Neural cell (in vitro differentiated cells): ENCODE results near the gene NUDCD2. TPM values are rescaled to one million over a fixed set of nuclear protein-coding genes. Genes with fewer than 3 reads are reported as not detected.

Experiments used
- H2AFZ ChIP-seq: fragments of 200-600, 300-800 bp; sonication (generic), shearing (Covaris generic); 2 replicates; pipeline ENCODE4 v1.6.0; 2014; ENCODE audit warnings: low read depth, mild to moderate bottlenecking, antibody characterized with exemption, low read length, moderate library complexity
- H3F3A ChIP-seq: fragments of 200-600 bp; shearing (Covaris generic); 2 replicates; pipeline ENCODE4 v1.6.1; 2016; ENCODE audit warnings: mild to moderate bottlenecking, moderate library complexity, mixed read lengths, antibody characterized with exemption, low read length; ENCODE audit not compliant: insufficient read depth, poor library complexity, severe bottlenecking
- H3K27ac ChIP-seq: fragments of 200-600, 300-800 bp; sonication (generic), shearing (Covaris generic); 2 replicates; pipeline ENCODE4 v1.5.1; 2014; ENCODE audit warnings: mild to moderate bottlenecking, low read length, moderate library complexity
- H3K27me3 ChIP-seq: fragments of 300-800, 200-600 bp; sonication (generic), shearing (Covaris generic); 2 replicates; pipeline ENCODE4 v1.6.0; 2014; ENCODE audit warnings: mild to moderate bottlenecking, low read depth, low read length, moderate library complexity; ENCODE audit not compliant: insufficient read depth
- H3K36me3 ChIP-seq: fragments of 300-800, 200-600 bp; sonication (generic), shearing (Covaris generic); 2 replicates; pipeline ENCODE4 v1.5.1; 2014; ENCODE audit warnings: mild to moderate bottlenecking, antibody characterized with exemption, low read length, moderate library complexity; ENCODE audit not compliant: insufficient read depth
- H3K4me2 ChIP-seq: fragments of 300-800, 200-600 bp; sonication (generic), shearing (Covaris generic); 2 replicates; pipeline ENCODE4 v1.6.0; 2014; ENCODE audit warnings: mild to moderate bottlenecking, low read length
- H3K4me3 ChIP-seq: fragments of 300-800, 200-600 bp; sonication (generic), shearing (Covaris generic); 2 replicates; pipeline ENCODE4 v1.5.1; 2014; ENCODE audit warnings: mild to moderate bottlenecking, low read length, moderate library complexity
- H3K79me2 ChIP-seq: fragments of 200-600 bp; shearing (Covaris generic); replicated peaks from 2 replicates; pipeline ENCODE4 v1.6.0; 2014; ENCODE audit warnings: mild to moderate bottlenecking, low read length, moderate library complexity; ENCODE audit not compliant: insufficient read depth
- H3K9ac ChIP-seq: fragments of 300-800, 200-600 bp; sonication (generic), shearing (Covaris generic); 2 replicates; pipeline ENCODE4 v1.6.1; 2016; ENCODE audit warnings: mild to moderate bottlenecking, low read length, mixed read lengths
- H3K9me2 ChIP-seq: fragments of 200-600 bp; shearing (Covaris generic); 2 replicates; pipeline ENCODE4 v1.6.1; 2016; ENCODE audit warnings: mild to moderate bottlenecking, low read length, mixed read lengths; ENCODE audit not compliant: insufficient read depth
- H3K9me3 ChIP-seq: fragments of 200-600, 300-800 bp; sonication (generic), shearing (Covaris generic); 2 replicates; pipeline ENCODE4 v1.6.1; 2016; ENCODE audit warnings: mild to moderate bottlenecking, mixed run types, low read length, moderate library complexity, mixed read lengths
- H4K20me1 ChIP-seq: fragments of 200-600 bp; shearing (Covaris generic); 2 replicates; pipeline ENCODE4 v1.6.1; 2016; ENCODE audit warnings: mild to moderate bottlenecking, mixed run types; ENCODE audit not compliant: insufficient read depth
- EP300 ChIP-seq: fragments of 450-650 bp; conservative IDR thresholded peaks from 2 replicates; pipeline ENCODE4 v1.6.1; 2014; ENCODE audit warnings: antibody characterized with exemption, mild to moderate bottlenecking, moderate library complexity; ENCODE audit not compliant: poor library complexity, severe bottlenecking
- EZH2 ChIP-seq: fragments of 200-600, 300-800 bp; shearing (Covaris generic), sonication (generic); IDR thresholded peaks from 2 replicates; pipeline ENCODE4 v1.6.1; 2014; ENCODE audit warnings: antibody characterized with exemption, low read length, borderline replicate concordance, mild to moderate bottlenecking; ENCODE audit not compliant: insufficient read depth, poor library complexity, severe bottlenecking
- MXI1 ChIP-seq: fragments of 450-650 bp; conservative IDR thresholded peaks from 2 replicates; pipeline ENCODE4 v1.6.1; 2014; ENCODE audit warnings: antibody characterized with exemption, mild to moderate bottlenecking; ENCODE audit not compliant: poor library complexity, severe bottlenecking
- POLR2AphosphoS5 ChIP-seq: IDR thresholded peaks from 2 replicates; pipeline ENCODE4 v1.6.1; 2012
- RAD21 ChIP-seq: fragments of 450-650 bp; conservative IDR thresholded peaks from 2 replicates; pipeline ENCODE4 v1.6.1; 2014; ENCODE audit warnings: antibody characterized with exemption, mild to moderate bottlenecking, moderate library complexity
- SMC3 ChIP-seq: fragments of 450-650 bp; conservative IDR thresholded peaks from 2 replicates; pipeline ENCODE4 v1.6.1; 2014; ENCODE audit warnings: antibody characterized with exemption, mild to moderate bottlenecking, moderate library complexity; ENCODE audit not compliant: poor library complexity
- TAF1 ChIP-seq: IDR thresholded peaks from 2 replicates; pipeline ENCODE4 v1.6.1; 2012; ENCODE audit warnings: low read depth
- polyA plus RNA-seq: library from polyadenylated mRNA; depleted of rRNA; stranded (reverse); fragments of >200 nt; gene quantifications from 2 replicates; pipeline ENCODE4 v1.2.3, GENCODE V29; 2014
- TF ChIP-seq, protein P1 (sequence below): IDR thresholded peaks from 2 replicates; pipeline ENCODE4 v1.6.1; 2012; ENCODE audit warnings: borderline replicate concordance
- TF ChIP-seq, protein P2 (sequence below): fragments of 450-650 bp; IDR thresholded peaks from 2 replicates; pipeline ENCODE4 v1.5.1; 2014; ENCODE audit warnings: antibody characterized with exemption, mild to moderate bottlenecking, moderate library complexity; ENCODE audit not compliant: poor library complexity, severe bottlenecking

The NUDCD2 gene
- polyA plus RNA-seq, 1 donor from 2014 or later = 17.7 TPM

DNA sequence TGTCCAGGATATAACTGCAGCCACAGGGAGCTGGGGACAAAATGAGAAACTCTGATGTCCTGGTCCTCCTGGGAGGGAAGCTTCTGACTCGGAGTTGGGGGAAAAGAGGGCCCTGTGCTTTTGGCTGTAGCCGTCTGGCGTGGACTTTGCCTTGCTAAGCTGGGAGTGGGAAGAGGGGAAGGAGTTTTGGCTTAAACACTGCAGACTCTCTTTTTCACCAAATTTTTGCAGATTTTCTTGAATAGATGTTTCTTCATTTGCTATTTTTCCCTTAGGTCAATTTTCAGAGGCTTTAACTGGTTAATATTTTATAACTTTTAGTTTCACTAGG is 29.8 kb upstream of the NUDCD2 start:
- no peak overlapping the region for H3K4me2 ChIP-seq
- H3K27ac ChIP-seq = no peak overlapping the region
- H3K4me3 ChIP-seq = no peak overlapping the region
- no peak for TF ChIP-seq TAF1
- TF ChIP-seq, protein P1, sequence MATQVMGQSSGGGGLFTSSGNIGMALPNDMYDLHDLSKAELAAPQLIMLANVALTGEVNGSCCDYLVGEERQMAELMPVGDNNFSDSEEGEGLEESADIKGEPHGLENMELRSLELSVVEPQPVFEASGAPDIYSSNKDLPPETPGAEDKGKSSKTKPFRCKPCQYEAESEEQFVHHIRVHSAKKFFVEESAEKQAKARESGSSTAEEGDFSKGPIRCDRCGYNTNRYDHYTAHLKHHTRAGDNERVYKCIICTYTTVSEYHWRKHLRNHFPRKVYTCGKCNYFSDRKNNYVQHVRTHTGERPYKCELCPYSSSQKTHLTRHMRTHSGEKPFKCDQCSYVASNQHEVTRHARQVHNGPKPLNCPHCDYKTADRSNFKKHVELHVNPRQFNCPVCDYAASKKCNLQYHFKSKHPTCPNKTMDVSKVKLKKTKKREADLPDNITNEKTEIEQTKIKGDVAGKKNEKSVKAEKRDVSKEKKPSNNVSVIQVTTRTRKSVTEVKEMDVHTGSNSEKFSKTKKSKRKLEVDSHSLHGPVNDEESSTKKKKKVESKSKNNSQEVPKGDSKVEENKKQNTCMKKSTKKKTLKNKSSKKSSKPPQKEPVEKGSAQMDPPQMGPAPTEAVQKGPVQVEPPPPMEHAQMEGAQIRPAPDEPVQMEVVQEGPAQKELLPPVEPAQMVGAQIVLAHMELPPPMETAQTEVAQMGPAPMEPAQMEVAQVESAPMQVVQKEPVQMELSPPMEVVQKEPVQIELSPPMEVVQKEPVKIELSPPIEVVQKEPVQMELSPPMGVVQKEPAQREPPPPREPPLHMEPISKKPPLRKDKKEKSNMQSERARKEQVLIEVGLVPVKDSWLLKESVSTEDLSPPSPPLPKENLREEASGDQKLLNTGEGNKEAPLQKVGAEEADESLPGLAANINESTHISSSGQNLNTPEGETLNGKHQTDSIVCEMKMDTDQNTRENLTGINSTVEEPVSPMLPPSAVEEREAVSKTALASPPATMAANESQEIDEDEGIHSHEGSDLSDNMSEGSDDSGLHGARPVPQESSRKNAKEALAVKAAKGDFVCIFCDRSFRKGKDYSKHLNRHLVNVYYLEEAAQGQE = no peak
- TF ChIP-seq MXI1 = no peak
- TF ChIP-seq EZH2 = no peak
- no peak for TF ChIP-seq EP300
- no peak for TF ChIP-seq RAD21
- TF ChIP-seq POLR2AphosphoS5 = no peak
- TF ChIP-seq, protein P2, sequence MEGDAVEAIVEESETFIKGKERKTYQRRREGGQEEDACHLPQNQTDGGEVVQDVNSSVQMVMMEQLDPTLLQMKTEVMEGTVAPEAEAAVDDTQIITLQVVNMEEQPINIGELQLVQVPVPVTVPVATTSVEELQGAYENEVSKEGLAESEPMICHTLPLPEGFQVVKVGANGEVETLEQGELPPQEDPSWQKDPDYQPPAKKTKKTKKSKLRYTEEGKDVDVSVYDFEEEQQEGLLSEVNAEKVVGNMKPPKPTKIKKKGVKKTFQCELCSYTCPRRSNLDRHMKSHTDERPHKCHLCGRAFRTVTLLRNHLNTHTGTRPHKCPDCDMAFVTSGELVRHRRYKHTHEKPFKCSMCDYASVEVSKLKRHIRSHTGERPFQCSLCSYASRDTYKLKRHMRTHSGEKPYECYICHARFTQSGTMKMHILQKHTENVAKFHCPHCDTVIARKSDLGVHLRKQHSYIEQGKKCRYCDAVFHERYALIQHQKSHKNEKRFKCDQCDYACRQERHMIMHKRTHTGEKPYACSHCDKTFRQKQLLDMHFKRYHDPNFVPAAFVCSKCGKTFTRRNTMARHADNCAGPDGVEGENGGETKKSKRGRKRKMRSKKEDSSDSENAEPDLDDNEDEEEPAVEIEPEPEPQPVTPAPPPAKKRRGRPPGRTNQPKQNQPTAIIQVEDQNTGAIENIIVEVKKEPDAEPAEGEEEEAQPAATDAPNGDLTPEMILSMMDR = no peak
- TF ChIP-seq SMC3 = no peak
- no peak overlapping the region for H3K9ac ChIP-seq
- no peaks in the 10 kb centered on the region for H3K9me2 ChIP-seq
- no peaks in the 10 kb centered on the region for H4K20me1 ChIP-seq
- no peaks in the 10 kb centered on the region for H3F3A ChIP-seq
- no peaks in the 10 kb centered on the region for H3K36me3 ChIP-seq
- no peaks in the 10 kb centered on the region for H3K79me2 ChIP-seq
- no peak overlapping the region for H2AFZ ChIP-seq
- H3K9me3 ChIP-seq = no peaks in the 10 kb centered on the region
- no peaks in the 10 kb centered on the region for H3K27me3 ChIP-seq

DNA sequence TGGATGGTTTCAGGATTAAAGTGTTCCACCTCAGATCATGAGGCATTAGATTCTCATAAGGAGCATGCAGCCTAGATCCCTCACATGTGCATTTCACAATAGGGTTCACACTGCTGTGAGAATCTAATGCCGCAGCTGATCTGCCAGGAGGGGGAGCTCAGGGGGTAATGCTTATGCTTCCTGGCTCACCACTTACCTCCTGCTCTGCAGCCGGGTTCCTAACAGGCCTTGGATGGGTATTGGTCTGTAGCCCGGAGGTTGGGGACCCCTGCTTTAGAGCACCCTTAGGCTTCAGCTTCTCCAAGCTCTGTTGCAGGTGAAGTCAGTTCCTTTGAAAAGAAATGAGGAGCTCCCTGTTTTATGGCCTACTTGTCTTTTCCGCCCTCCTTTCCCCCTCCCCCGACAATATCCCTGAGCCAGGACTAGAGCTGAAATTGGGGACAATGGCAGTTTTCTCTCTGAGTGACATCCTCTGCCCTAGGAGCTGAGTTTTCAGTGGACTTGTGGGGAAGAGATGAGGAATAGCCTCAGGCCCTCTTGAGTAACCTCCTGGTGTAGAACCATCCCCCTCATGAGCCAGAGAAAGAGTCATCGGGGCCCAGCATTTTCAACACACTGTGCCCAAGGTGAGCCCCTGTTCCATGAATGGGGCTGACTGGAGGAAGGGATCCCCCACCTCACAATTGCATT is 29.3 kb upstream of the NUDCD2 start:
- Histone ChIP-seq H3K27ac (no peak overlapping the region), H2AFZ (no peak overlapping the region), H3K9ac (no peak overlapping the region), H3K4me3 (no peak overlapping the region), H3F3A (no peaks in the 10 kb centered on the region), H3K79me2 (no peaks in the 10 kb centered on the region), H3K9me3 (no peaks in the 10 kb centered on the region), H3K4me2 (no peak overlapping the region), H3K27me3 (no peaks in the 10 kb centered on the region), H3K36me3 (no peaks in the 10 kb centered on the region), H3K9me2 (no peaks in the 10 kb centered on the region), H4K20me1 (no peaks in the 10 kb centered on the region)
- TF ChIP-seq POLR2AphosphoS5 (no peak), TAF1 (no peak), MXI1 (no peak), SMC3 (no peak), EP300 (no peak), EZH2 (no peak), RAD21 (no peak)
